Urothelium cell line (cell line): ENCODE data around the gene CACNA1F.
A peak's percentile ranks its signal among the peaks of the same experiment; 100 is the strongest.

ENCODE experiments used
- DNase-seq: peaks from one replicate; pipeline ENCODE4 v3.0.0; 2011; ENCODE audit warnings: low spot score, mixed read lengths
- FAIRE-seq: peaks from 2 replicates; lab custom pipeline; 2011; peaks lifted over from hg19 to GRCh38; lab: Jason Lieb, UNC

Gene CACNA1F

DNA sequence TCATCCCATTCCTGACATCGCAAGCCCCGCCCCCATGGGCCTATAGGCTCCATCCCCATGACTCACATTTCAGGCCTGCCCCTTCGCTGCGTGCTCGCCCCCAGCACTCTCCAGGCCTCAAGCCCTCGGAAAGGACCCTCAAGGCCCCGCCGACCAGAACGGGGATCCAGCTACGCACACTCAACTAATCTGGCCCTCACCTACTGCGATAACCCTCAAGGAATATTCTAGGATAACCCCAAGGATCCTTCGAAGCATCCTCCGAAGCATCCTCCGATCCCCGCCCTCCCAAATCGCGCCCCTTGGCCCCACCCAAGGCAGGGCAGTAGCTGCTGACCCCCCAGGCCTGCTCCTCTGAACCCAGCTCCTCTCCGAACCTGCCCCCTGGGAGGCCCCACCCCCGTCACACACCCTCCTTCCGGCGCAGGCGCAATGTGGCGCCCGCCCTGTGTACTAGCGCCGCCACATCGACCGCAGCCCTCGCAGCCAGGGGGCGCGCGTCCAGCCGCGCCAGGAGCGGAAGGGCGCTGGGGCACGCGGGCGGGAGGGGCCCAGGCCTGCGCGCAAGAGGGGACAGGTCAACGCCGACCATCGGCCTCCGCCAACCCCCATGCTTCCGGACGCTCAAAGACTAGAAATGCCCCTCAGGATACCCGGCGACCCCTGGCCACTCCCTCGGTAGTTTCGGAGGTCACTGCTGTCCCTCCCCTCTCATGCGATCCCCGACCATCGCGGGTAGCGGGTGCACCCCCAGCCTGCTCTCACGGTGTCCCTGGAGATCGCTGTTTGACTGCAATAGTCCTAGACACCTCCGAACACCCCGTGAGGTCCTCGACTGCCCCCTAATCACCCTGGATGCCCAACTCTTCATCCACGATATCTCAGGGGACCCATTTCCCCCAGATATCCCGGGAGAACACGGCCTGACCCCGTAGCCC is 77.0 kb downstream of the CACNA1F start:
- FAIRE-seq (peak; percentile 61), DNase-seq (peak; percentile 87)

DNA sequence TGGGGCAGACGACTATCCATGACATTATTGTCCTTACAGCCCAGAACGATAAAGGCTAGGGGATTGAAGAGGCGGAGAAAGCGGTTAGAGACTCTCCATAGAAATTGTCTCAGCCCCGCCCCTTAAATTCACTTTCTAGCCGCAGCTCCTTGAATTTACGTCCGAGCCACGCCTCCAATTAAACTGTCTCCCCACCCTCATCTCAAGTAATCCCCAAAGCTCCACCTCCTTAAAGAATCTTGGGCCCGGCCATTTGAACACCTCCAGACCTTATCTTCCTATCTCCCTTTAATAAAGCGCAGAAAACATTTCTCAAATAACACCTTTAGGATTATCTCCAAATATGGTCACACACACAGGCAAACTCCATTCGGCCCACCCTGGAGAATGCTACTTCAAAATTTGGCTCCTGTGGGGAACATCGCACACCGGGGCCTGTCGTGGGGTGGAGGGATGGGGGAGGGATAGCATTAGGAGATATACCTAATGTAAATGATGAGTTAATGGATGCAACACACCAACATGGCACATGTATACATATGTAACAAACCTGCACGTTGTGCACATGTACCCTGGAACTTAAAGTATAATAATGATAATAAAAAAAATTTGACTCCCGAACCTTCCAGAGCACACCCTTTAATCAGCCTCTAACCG is 77.8 kb downstream of the CACNA1F start:
- DNase-seq (peak; percentile 45), FAIRE-seq (no peak)
